Prostate gland (tissue), 2 donors: ENCODE data around the gene SF3B2.

ENCODE experiments used
- CTCF ChIP-seq, 4 experiments: fragments of 200-600 bp in 2 of 4; fragments of 450-650 bp in 2 of 4; sonication (generic) in 2 of 4; IDR thresholded peaks; 1 replicate in 3 of 4; 2 replicates in 1 of 4; pipeline ENCODE4 v1.5.1; 2016 to 2019; ENCODE audit warnings: antibody characterized with exemption in 4 of 4, mild to moderate bottlenecking in 2 of 4, moderate library complexity in 2 of 4
- POLR2A ChIP-seq: fragments of 450-650 bp; IDR thresholded peaks from one replicate; pipeline ENCODE4 v1.6.1; 2016; ENCODE audit warnings: antibody characterized with exemption, mild to moderate bottlenecking
- POLR2AphosphoS5 ChIP-seq: sonication (generic); formaldehyde crosslinking; IDR thresholded peaks from one replicate; pipeline ENCODE4 v1.6.1; 2017; ENCODE audit warnings: antibody characterized with exemption

DNA sequence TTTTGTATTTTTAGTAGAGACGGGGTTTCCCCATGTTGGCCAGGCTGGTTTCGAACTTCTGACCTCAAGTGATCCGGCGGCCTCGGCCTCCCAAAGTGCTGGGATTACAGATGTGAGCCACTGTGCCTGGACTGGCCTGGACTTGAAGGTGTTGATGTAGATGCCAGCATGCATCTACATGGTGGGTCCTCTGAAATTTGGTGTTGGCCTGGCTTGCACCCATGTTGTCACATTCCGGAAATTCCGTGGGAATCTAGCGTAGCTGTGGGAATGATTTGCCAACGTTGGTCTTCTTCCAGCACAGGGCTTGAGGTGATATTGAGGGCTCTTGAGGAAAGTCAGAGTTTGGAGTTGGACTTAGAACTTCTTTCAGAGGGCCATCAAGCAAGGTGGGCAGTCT lies 24.4 kb downstream of the SF3B2 start:
- TF ChIP-seq CTCF (IDR thresholded peaks at IDR 0.05) (no peak), POLR2A (no peak), POLR2AphosphoS5 (no peak)
